NCI-H1436 (cell line): ENCODE data around the gene GRAP2.
"Not testable (repeated sequence)": the region's sequence is repeated elsewhere in the genome, so short reads cannot be mapped to it uniquely, and the experiment has no call there.

ENCODE experiments used
- DNase-seq: peaks from one replicate; lab custom pipeline; 2025; lab: John Stamatoyannopoulos, UW

GRAP2 gene

DNA sequence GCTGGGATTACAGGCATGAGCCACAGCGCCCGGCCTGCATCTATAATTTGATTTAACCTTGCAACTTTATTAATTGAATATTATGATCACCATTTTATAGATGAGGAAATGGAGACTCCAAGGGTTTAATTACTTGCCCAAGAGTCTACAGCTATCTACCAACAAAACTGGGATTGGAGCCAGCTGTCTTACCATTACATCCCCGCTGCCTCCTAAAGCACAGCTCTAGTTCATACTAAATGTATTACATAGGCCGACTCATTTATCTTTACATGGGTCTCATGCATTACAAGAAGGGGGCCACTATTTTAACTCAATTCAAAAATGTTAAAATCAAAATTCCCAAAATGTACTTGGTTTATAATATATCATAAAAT lies 45.2 kb downstream of the GRAP2 start:
- DNase-seq, result no peak

- no peak for DNase-seq
Measured at GRCh38 chr22:39946503-39947219, 45.8 kb downstream of the GRAP2 start.

GRCh38 chr22:39947220-39948216 lies 46.6 kb downstream of the GRAP2 start:
- DNase-seq, result no peak

GRCh38 chr22:39949964-39950737 lies 49.3 kb downstream of the GRAP2 start:
- DNase-seq, result no peak

DNA sequence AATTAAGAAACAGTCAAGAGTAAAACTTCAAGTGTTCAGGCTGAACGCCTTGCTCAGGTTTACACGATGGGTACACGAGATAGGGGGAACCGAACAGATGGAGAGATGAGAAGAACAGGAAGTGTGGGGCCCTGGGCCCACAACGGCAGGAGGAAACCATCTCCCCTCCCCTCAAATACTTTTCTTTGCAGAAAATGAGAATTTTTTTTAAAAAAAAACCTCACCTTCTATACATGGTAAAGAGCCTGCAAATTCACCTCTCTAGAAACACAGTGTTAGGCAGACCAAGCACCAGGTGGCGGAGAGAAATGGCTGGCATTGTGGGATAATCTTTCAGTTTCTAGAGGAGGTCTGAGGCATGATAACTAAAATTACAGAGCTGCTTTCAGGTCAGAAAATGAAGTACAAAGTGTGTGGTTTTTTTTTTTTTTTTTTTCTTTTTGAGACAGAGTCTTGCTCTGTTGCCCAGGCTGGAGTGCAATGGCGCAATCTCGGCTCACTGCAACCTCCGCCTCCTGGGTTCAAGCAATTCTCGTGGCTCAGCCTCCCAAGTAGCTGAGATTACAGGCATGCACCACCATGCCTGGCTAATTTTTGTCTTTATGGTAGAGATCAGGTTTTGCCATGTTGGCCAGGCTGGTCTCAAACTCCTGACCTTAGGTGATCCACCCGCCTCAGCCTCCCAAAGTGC lies 50.9 kb downstream of the GRAP2 start:
- not testable (repeated sequence) for DNase-seq

DNA sequence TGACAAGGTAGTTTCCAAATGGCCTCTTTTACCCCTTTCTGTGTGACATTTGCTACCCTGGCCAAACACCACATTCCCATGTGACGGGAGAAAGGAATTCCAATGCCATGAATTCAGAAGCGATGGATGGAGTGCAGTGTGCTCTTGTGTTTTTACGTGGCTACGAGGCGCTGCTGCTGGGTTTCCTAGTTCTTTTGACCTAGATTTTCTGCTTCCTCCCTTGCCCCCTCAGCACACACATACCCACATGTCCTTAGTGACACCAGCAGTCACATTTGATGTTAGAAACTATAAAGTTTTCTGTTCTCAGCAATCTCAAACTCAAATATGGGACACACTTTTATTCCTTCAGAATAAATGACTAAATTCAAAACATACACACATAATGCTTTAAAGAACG lies 51.5 kb downstream of the GRAP2 start:
- DNase-seq, result no peak

DNA sequence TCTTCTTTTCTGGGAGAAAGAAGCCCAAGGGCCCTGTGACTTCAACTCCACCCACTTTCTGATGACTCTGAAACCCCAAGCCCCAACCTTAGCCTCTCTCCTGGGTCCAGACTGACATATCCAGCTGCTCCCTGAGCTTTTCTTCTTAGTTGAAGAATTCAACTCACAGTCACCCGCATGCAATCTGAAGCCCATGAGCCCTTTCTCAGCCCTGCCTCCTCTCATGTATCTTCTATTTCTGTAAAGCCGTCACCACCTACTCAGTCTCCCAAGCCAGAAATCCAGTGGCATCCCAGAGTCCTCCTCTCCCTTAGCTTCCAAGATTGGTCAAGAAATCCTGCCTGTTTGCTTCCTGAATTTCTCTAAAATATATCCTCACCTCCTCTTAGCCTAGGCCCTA lies 52.2 kb downstream of the GRAP2 start:
- DNase-seq, result no peak

GRCh38 chr22:39954584-39955055 lies 53.7 kb downstream of the GRAP2 start:
- DNase-seq, result no peak

GRCh38 chr22:39955675-39956074 lies 54.8 kb downstream of the GRAP2 start:
- no peak for DNase-seq

DNA sequence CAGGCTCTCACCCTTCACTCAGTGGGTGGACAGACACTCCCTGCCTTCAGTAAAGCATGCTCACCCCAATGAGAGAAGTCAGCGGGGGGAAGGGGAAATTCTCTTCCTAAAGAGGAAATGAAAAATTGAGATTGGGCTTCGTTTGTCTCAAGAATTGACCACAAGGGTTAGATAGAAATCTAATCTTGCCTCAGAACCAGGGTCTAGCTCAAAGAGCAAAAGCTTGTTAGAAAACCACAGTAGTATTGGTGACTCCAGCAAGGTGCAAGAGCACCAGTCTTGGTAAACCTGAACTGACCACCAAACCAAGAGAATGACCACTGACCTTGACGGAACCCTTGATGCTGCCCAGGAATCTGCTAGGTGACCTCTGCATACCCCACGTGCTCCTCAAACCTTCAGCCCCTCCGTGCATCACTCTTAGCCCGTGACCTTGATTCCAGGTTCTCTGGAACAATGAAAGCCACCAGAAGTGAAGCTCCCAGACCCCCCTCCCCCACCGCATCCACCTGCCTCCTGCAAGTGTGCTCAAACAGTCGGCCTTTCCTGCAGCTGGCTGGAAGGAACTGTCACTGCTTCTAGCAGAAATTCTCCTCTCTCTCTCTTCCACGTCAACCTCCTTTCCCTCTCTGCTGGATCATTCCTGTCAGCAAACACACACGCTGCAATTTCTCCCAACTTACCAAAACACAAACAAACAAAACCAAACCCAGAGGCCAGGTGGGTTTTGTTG lies 56.2 kb downstream of the GRAP2 start:
- DNase-seq, result no peak

GRCh38 chr22:39958009-39958711 lies 57.3 kb downstream of the GRAP2 start:
- no peak for DNase-seq

DNA sequence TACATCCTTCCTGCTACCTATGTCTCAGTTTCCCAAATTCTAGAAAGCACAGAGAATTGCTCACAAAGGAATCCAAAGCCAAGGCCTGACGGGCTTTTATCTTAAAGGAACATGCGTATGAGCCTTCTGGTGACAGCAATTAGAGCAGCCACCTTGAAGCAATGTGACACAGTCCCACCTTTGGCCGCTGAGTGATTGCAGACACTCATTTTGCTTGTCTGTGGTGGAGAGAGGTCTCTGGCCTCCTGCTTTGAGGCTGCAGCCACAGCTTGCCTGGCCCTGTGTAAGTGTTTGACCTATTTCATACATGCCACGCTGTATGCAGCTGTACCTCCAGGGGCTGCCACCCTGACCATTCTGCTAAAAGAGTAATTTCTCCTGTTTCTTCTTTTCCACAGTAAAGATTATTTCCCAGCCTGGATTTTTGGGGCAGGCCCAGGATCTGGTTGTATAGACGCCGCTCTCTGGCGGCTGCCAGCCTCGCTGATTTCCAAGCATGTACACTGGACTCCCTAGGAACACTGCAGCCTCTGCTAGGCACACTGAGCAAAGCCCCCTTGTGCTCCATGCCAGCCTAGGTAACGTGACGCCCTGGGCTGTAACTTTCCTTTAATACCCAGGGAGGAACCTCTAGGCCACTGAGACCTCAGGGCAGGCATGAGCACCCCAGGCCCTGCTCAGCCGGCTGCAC lies 58.2 kb downstream of the GRAP2 start:
- DNase-seq, result no peak

DNA sequence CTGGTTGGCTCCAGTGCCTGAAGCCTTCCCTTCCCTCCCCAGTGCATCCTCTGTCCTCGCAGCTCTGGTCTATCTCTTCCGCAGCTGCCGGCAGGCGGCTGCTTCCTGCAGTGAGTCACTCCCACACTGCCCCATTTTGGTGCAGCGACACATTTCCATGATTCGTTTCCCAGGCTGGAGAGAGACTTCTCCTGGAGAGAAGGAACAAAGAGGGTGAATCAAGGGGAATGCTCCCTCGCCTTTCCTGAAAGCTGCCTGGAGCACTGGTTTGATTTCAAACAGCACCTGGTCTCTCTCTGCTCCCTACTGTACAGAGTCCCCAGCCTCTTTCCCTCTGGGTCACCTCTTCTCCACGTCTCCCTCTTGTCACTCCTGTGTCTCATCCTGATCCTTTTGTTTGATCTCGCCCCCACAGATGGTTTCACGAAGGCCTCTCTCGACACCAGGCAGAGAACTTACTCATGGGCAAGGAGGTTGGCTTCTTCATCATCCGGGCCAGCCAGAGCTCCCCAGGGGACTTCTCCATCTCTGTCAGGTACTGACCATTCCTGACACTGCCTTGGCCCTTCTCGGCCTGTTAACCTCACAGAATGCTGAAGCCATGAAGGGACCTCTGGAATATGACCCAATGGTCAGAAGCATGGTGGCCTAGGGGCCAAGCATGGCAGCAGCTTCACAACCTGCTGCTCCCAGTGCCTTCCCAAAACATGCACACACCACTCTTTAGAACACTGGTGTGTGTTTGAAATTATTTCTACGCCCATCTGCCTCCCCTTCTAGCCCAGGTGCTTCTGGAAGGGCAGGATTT lies 59.0 kb downstream of the GRAP2 start, which contains the start of gene TMA7B:
Gene TMA7B (plus strand): TSS at position 758 of the 808 bp plus-strand sequence. CDS start 3,978 bp downstream, outside the sequence.
- DNase-seq, result no peak

- no peak for DNase-seq
Measured at GRCh38 chr22:39960791-39961746, 60.2 kb downstream of the GRAP2 start.

- no peak for DNase-seq
Measured at GRCh38 chr22:39962071-39962470, 61.2 kb downstream of the GRAP2 start.

GRCh38 chr22:39965748-39966147 lies 64.9 kb downstream of the GRAP2 start:
- no peak for DNase-seq

DNA sequence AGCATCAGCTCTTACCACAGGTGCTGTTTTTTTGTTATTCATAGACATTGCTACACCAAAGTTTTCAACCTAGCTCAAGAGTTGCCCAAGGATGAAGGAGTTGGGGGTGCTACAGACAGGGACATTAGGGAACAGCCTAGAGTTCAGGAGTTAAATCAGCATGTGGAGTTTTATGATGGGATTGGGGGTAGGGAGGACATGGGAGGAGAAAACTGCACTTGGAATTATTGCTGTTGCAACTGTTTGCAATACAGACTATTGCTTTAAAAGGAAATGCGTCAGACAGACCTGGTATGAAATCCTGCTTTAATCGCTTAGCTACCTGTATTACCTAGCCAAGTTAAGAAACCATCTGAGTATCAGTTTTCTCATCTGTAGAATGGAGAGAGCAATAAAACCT lies 65.6 kb downstream of the GRAP2 start:
- DNase-seq, result no peak
